NCI-H2171 treated with DMSO at 0.1 percent for 48 hours (cell line): Measurements from ENCODE around the gene ZNF791.
"Not testable (repeated sequence)": the region's sequence is repeated elsewhere in the genome, so short reads cannot be mapped to it uniquely, and the experiment has no call there.

Experiments used
- DNase-seq: peaks from one replicate; lab custom pipeline; 2025; lab: John Stamatoyannopoulos, UW

Gene ZNF791

GRCh38 chr19:12667731-12668302, 57.1 kb downstream of the ZNF791 start:
- no peak for DNase-seq

- DNase-seq, result no peak
Observed at GRCh38 chr19:12668346-12668745, 57.6 kb downstream of the ZNF791 start.

GRCh38 chr19:12668932-12669269, 58.2 kb downstream of the ZNF791 start:
- DNase-seq, result peak; percentile 41

GRCh38 chr19:12669270-12670158, 58.8 kb downstream of the ZNF791 start:
- peak; percentile 89 for DNase-seq

- DNase-seq, result no peak
Observed at GRCh38 chr19:12670159-12670928, 59.6 kb downstream of the ZNF791 start.

- no peak for DNase-seq
Observed at GRCh38 chr19:12672744-12673143, 62.0 kb downstream of the ZNF791 start.

GRCh38 chr19:12675399-12675798, 64.7 kb downstream of the ZNF791 start:
- no peak for DNase-seq

GRCh38 chr19:12675940-12676339, 65.2 kb downstream of the ZNF791 start:
- DNase-seq, result no peak

- peak; percentile 62 for DNase-seq
Observed at GRCh38 chr19:12676384-12676792, 65.7 kb downstream of the ZNF791 start.

- DNase-seq, result no peak
Observed at GRCh38 chr19:12676928-12677327, 66.2 kb downstream of the ZNF791 start.

GRCh38 chr19:12678039-12678438, 67.3 kb downstream of the ZNF791 start:
- DNase-seq, result not testable (repeated sequence)

- DNase-seq, result no peak
Observed at GRCh38 chr19:12680034-12680433, 69.3 kb downstream of the ZNF791 start.

- peak; percentile 100 for DNase-seq
Observed at GRCh38 chr19:12681074-12681987, 70.6 kb downstream of the ZNF791 start, which contains the start of gene DHPS. Gene DHPS (minus strand): TSS chr19:12681880. CDS start chr19:12681766, 114 bp downstream.
